Naive thymus-derived CD4-positive, alpha-beta T cell (primary cell): Measurements from ENCODE around the gene TPH2. TPM values are rescaled to one million over a fixed set of nuclear protein-coding genes. Genes with fewer than 3 reads are reported as not detected.

ENCODE experiments used
- ATAC-seq: fragments of 150-1000 bp; cut with Tn5 transposase; 2 replicates; pipeline ENCODE4 v1.10.0; 2021; ENCODE audit warnings: mild to moderate bottlenecking, moderate library complexity
- CTCF ChIA-PET: fragments of 350-600 bp; sonication (Branson Sonifier 250); formaldehyde crosslinking; loops from one replicate; lab custom pipeline; 2021; ENCODE audit warnings: antibody characterized with exemption; lab: Charles Lee
- POLR2A ChIA-PET: fragments of 350-600 bp; sonication (Branson Sonifier 250); formaldehyde crosslinking; loops from one replicate; lab custom pipeline; 2021; ENCODE audit warnings: antibody characterized with exemption, inconsistent platforms; lab: Charles Lee
- DNase-seq, 9 donors: peaks; one replicate each; pipeline versions ENCODE4 v3.0.0 to v3.0.0-alpha.2; 2020 to 2022; ENCODE audit warnings: mixed read lengths in 1 of 9
- H3K27ac ChIP-seq: one replicate; pipeline ENCODE4 v1.7.0; 2013; ENCODE audit warnings: mild to moderate bottlenecking, low read depth, low read length, moderate library complexity
- H3K27me3 ChIP-seq, 2 donors: one replicate each; pipeline ENCODE4 v1.7.0; 2013; ENCODE audit warnings: low read length in 2 of 2, mild to moderate bottlenecking in 2 of 2, moderate library complexity in 2 of 2; ENCODE audit not compliant: control insufficient read depth in 2 of 2, insufficient read depth in 2 of 2
- H3K36me3 ChIP-seq, 3 experiments: 1 replicate in 2 of 3; 2 replicates in 1 of 3; pipeline ENCODE4 v1.7.0; 2013; ENCODE audit warnings: low read length in 3 of 3, mild to moderate bottlenecking in 3 of 3, moderate library complexity in 1 of 3; ENCODE audit not compliant: insufficient read depth in 3 of 3, control insufficient read depth in 2 of 3
- H3K4me1 ChIP-seq, 2 donors: one replicate each; pipeline ENCODE4 v1.7.0; 2013; ENCODE audit warnings: low read length in 2 of 2, mild to moderate bottlenecking in 2 of 2, moderate library complexity in 1 of 2; ENCODE audit not compliant: control insufficient read depth in 2 of 2, insufficient read depth in 2 of 2
- H3K4me3 ChIP-seq: 2 replicates; pipeline ENCODE4 v1.7.0; 2013; ENCODE audit warnings: mild to moderate bottlenecking, low read length
- H3K9me3 ChIP-seq, 3 experiments: 1 replicate in 2 of 3; 2 replicates in 1 of 3; pipeline ENCODE4 v1.7.0; 2013; ENCODE audit warnings: low read length in 3 of 3; ENCODE audit not compliant: control insufficient read depth in 2 of 3
- H3K27ac Mint-ChIP-seq, 9 donors: one replicate each; pipeline ENCODE4 v1.8.0; 2020 to 2022; ENCODE audit warnings: mixed read lengths in 9 of 9, mild to moderate bottlenecking in 8 of 9, moderate library complexity in 5 of 9, inconsistent platforms in 2 of 9
- H3K27me3 Mint-ChIP-seq, 5 donors: one replicate each; pipeline ENCODE4 v1.8.0; 2021 to 2022; ENCODE audit warnings: mixed read lengths in 5 of 5, mild to moderate bottlenecking in 1 of 5
- H3K36me3 Mint-ChIP-seq, 5 donors: one replicate each; pipeline ENCODE4 v1.8.0; 2020 to 2022; ENCODE audit warnings: mixed read lengths in 5 of 5, mild to moderate bottlenecking in 3 of 5, inconsistent platforms in 1 of 5
- H3K4me1 Mint-ChIP-seq, 7 donors: one replicate each; pipeline ENCODE4 v1.8.0; 2020 to 2022; ENCODE audit warnings: mixed read lengths in 7 of 7, mild to moderate bottlenecking in 3 of 7, inconsistent platforms in 1 of 7
- H3K4me3 Mint-ChIP-seq, 10 donors: one replicate each; pipeline ENCODE4 v1.8.0; 2020 to 2022; ENCODE audit warnings: mild to moderate bottlenecking in 10 of 10, mixed read lengths in 10 of 10, moderate library complexity in 6 of 10, inconsistent platforms in 2 of 10
- H3K9me3 Mint-ChIP-seq, 11 donors: one replicate each; pipeline ENCODE4 v1.8.0; 2020 to 2022; ENCODE audit warnings: mixed read lengths in 11 of 11, mild to moderate bottlenecking in 4 of 11, inconsistent platforms in 1 of 11, moderate library complexity in 1 of 11
- intact Hi-C, 2 donors: fragments of 100-400 bp; cut with micrococcal nuclease; formaldehyde crosslinking; loops; one replicate each; pipeline ENCODE4 v1.15.1; 2023
- polyA plus RNA-seq, 2 donors: library from polyadenylated mRNA; unstranded; fragments of 300-500 nt; fragmentation: Illumina TruSeq; gene quantifications; one replicate each; pipeline ENCODE4 v1.2.3, GENCODE V29; 2021
- total RNA-seq, 6 experiments: library from RNA in 5 of 6; stranded (reverse) in 5 of 6; gene quantifications; 1 replicate in 5 of 6; 2 replicates in 1 of 6; pipeline ENCODE4 v1.2.3 and lab custom pipeline; 2021 to 2026

TPH2 gene
- total and polyA plus RNA-seq, 7 experiments from 2014 or later, result 0.16 TPM; not detected in 6

- DNase-seq (no peak), ATAC-seq (no peak)
- Mint-ChIP-seq H3K9me3 (no peaks in the 10 kb centered on the region), H3K27me3 (peaks cover 13 to 23% (median 17%) of the 10 kb centered on the region in 5 donors), H3K4me1 (peaks cover 0 to 4% (median 0%) of the 10 kb centered on the region in 7 donors), H3K27ac (no peak overlapping the region), H3K4me3 (no peak overlapping the region), H3K36me3 (no peaks in the 10 kb centered on the region)
- ChIA-PET CTCF (no interaction called here), POLR2A (no interaction called here)
- H3K9me3 ChIP-seq, result no peaks in the 10 kb centered on the region
- no peaks in the 10 kb centered on the region for H3K27me3 ChIP-seq
- no peaks in the 10 kb centered on the region for H3K36me3 ChIP-seq
- H3K4me3 ChIP-seq, result no peak overlapping the region
- no peak overlapping the region for H3K27ac ChIP-seq
- intact Hi-C loops, result no loop called here
- H3K4me1 ChIP-seq, result no peaks in the 10 kb centered on the region
Measured at GRCh38 chr12:71972441-71973074, 33.9 kb downstream of the TPH2 start.

DNA sequence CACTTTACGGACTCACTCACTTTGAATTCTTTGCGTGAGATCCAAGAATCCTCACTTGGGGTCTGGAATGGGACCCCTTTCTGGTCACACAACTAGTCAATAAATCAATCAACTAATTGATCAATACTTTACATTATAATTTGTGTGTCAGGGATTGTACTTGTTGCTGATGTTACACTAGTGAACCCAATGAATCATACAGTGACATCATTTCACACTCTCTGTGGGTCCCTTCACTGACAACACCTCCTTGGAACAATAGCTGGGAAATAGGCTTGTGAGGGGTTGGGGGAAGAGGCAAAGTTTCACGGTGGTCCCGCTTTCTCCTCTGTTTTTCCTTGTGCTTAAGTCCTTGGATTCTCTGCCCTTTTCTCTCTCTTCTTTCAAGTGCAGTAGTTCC lies 35.0 kb downstream of the TPH2 start:
- POLR2A ChIA-PET, result no interaction called here
- Mint-ChIP-seq H3K4me1 (peaks cover 0 to 4% (median 0%) of the 10 kb centered on the region in 7 donors), H3K36me3 (no peaks in the 10 kb centered on the region), H3K27me3 (peaks cover 6 to 14% (median 11%) of the 10 kb centered on the region in 5 donors), H3K9me3 (no peaks in the 10 kb centered on the region), H3K4me3 (no peak overlapping the region), H3K27ac (no peak overlapping the region)
- intact Hi-C loops, result no loop called here
- no peaks in the 10 kb centered on the region for H3K27me3 ChIP-seq
- no peaks in the 10 kb centered on the region for H3K9me3 ChIP-seq
- ATAC-seq, result no peak
- CTCF ChIA-PET, result no interaction called here
- H3K4me3 ChIP-seq, result no peak overlapping the region
- H3K36me3 ChIP-seq, result no peaks in the 10 kb centered on the region
- no peak for DNase-seq
- H3K4me1 ChIP-seq, result no peaks in the 10 kb centered on the region
- no peak overlapping the region for H3K27ac ChIP-seq

DNA sequence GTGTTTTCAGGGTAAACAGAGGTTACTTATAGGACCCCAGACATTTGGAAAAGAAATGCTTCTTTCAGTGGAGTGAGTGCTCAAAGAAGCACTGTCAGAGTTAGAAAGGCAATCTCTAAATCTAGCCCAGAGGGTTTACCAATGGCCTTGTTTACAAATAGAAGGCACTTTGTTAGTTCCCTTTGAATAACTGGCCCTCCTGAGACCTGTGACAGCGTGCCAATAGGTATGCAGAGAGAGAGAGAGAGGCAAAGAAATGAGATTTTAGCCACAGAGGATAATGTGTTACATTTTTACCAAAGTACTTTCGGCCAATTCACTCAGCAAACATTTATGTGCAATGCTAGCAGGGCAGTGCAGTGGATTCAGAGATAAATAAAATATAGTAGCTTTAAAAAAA lies 41.9 kb downstream of the TPH2 start:
- H3K36me3 Mint-ChIP-seq, result no peaks in the 10 kb centered on the region
- no peak for DNase-seq
- no peak for ATAC-seq
- peaks cover 0 to 16% (median 0%) of the 10 kb centered on the region in 5 donors for H3K27me3 Mint-ChIP-seq
- POLR2A ChIA-PET, result no interaction called here
- H3K36me3 ChIP-seq, result no peaks in the 10 kb centered on the region
- H3K27ac ChIP-seq, result no peak overlapping the region
- H3K9me3 ChIP-seq, result no peaks in the 10 kb centered on the region
- intact Hi-C loops, result no loop called here
- H3K4me1 ChIP-seq, result no peaks in the 10 kb centered on the region
- no peaks in the 10 kb centered on the region for H3K27me3 ChIP-seq
- no peak overlapping the region for H3K4me3 ChIP-seq
- H3K27ac Mint-ChIP-seq, result no peak overlapping the region
- H3K4me3 Mint-ChIP-seq, result no peak overlapping the region
- CTCF ChIA-PET, result no interaction called here
- H3K4me1 Mint-ChIP-seq, result no peaks in the 10 kb centered on the region
- no peaks in the 10 kb centered on the region for H3K9me3 Mint-ChIP-seq

DNA sequence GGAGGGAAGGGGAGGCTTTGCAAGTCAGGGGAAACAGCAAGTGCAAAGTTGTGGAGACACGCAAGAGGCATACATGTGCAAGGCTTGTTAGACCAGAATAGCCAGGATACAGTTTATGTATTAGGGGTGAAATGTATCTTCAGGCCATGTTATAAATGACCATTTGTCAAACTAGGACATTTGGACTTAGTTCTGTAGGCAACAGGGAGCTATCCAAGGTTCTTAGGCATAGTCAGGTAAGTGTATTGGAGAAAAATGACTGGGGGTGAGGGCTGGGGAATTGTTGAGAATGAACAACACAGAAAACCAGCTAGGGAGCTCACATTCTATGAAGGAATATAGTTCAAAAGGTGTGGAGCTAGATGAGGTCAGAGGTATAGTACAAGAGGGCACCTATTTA lies 42.5 kb downstream of the TPH2 start:
- CTCF ChIA-PET, result no interaction called here
- H3K27ac ChIP-seq, result no peak overlapping the region
- POLR2A ChIA-PET, result no interaction called here
- H3K27me3 ChIP-seq, result no peaks in the 10 kb centered on the region
- no peaks in the 10 kb centered on the region for H3K36me3 ChIP-seq
- Mint-ChIP-seq H3K4me3 (no peak overlapping the region), H3K27me3 (peaks cover 0 to 16% (median 0%) of the 10 kb centered on the region in 5 donors), H3K9me3 (no peaks in the 10 kb centered on the region), H3K27ac (no peak overlapping the region), H3K4me1 (no peaks in the 10 kb centered on the region), H3K36me3 (no peaks in the 10 kb centered on the region)
- H3K4me1 ChIP-seq, result no peaks in the 10 kb centered on the region
- ATAC-seq (no peak), DNase-seq (no peak)
- H3K4me3 ChIP-seq, result no peak overlapping the region
- intact Hi-C loops, result no loop called here
- H3K9me3 ChIP-seq, result no peaks in the 10 kb centered on the region

DNA sequence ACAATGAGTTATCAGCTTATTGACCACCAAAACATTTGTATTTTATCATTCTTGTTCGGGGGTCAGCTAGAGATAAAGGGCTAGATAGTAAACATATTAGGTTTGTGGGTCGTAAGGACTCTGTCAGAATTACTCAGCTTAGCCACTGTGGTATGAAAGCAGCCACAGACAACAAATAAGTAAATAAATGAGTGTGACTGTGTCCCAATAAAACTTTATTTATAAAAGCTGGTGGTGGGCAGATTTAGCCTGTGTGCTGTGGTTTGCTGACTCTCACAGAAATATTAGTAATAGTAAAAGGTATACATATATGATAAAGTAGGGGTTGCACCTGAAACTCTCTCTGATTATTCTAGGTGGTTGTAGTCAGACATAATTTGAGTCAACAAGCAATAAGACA lies 56.1 kb downstream of the TPH2 start:
- ATAC-seq (no peak), DNase-seq (no peak)
- no peaks in the 10 kb centered on the region for H3K4me1 ChIP-seq
- intact Hi-C loops, result no loop called here
- no peak overlapping the region for H3K27ac Mint-ChIP-seq
- H3K9me3 Mint-ChIP-seq, result no peaks in the 10 kb centered on the region
- H3K36me3 ChIP-seq, result no peaks in the 10 kb centered on the region
- POLR2A ChIA-PET, result no interaction called here
- H3K27ac ChIP-seq, result no peak overlapping the region
- no peaks in the 10 kb centered on the region for H3K4me1 Mint-ChIP-seq
- H3K4me3 ChIP-seq, result no peak overlapping the region
- H3K4me3 Mint-ChIP-seq, result no peak overlapping the region
- H3K9me3 ChIP-seq, result no peaks in the 10 kb centered on the region
- no peaks in the 10 kb centered on the region for H3K27me3 ChIP-seq
- CTCF ChIA-PET, result no interaction called here
- H3K27me3 Mint-ChIP-seq, result peaks cover 11 to 35% (median 14%) of the 10 kb centered on the region in 5 donors
- H3K36me3 Mint-ChIP-seq, result no peaks in the 10 kb centered on the region

- ATAC-seq (no peak), DNase-seq (no peak)
- Mint-ChIP-seq H3K27me3 (peaks cover 10 to 28% (median 21%) of the 10 kb centered on the region in 5 donors), H3K4me1 (no peaks in the 10 kb centered on the region), H3K36me3 (no peaks in the 10 kb centered on the region), H3K9me3 (no peaks in the 10 kb centered on the region), H3K27ac (no peak overlapping the region), H3K4me3 (no peak overlapping the region)
- Histone ChIP-seq H3K4me1 (no peaks in the 10 kb centered on the region), H3K9me3 (no peaks in the 10 kb centered on the region), H3K36me3 (no peaks in the 10 kb centered on the region), H3K27ac (no peak overlapping the region), H3K4me3 (no peak overlapping the region), H3K27me3 (no peaks in the 10 kb centered on the region)
- intact Hi-C loops, result no loop called here
- ChIA-PET CTCF (no interaction called here), POLR2A (no interaction called here)
Measured at GRCh38 chr12:71999795-72000194, 61.1 kb downstream of the TPH2 start.

DNA sequence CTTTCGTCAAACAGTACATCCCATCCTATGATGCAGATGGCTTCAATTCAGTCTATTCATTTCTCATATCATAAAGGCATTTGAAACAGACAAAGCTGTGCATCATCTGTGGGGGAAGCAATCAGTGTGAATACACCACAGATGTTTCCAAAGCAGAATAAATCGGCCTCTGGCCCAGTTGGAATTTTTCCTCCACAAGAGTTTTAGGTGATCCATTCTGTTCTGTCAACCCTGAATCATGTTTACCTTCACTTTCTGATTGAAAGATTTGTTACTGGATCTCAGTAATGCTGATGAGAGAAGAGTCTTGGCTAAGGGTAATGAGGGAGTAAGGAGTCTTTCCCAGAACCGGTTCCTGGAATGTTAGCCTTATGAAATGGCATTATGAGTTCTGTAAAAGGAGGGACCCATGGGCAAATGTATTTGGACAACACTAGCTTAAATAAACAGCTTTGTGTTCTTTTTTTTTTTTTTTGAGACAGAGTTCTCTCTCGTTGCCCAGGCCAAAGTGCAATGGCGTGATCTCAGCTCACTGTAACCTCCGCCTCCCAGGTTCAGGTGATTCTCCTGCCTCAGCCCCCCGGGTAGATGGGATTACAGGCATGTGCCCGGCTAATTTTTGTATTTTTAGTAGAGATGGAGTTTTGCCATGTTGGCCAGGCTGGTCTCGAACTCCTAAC lies 62.5 kb downstream of the TPH2 start:
- ATAC-seq, result no peak
- no peaks in the 10 kb centered on the region for H3K36me3 Mint-ChIP-seq
- Histone ChIP-seq H3K36me3 (no peaks in the 10 kb centered on the region), H3K4me1 (no peaks in the 10 kb centered on the region), H3K27me3 (no peaks in the 10 kb centered on the region), H3K4me3 (no peak overlapping the region), H3K27ac (no peak overlapping the region), H3K9me3 (no peaks in the 10 kb centered on the region)
- no peak overlapping the region for H3K27ac Mint-ChIP-seq
- no peak for DNase-seq
- POLR2A ChIA-PET, result no interaction called here
- intact Hi-C loops, result no loop called here
- CTCF ChIA-PET, result no interaction called here
- H3K4me1 Mint-ChIP-seq, result no peaks in the 10 kb centered on the region
- H3K4me3 Mint-ChIP-seq, result no peak overlapping the region
- H3K27me3 Mint-ChIP-seq, result peaks cover 16 to 35% (median 26%) of the 10 kb centered on the region in 5 donors
- H3K9me3 Mint-ChIP-seq, result no peaks in the 10 kb centered on the region
